ENCODE data around the gene SCNN1A.

Gene SCNN1A

GRCh38 chr12:6375269-6376078 lies at the start of gene SCNN1A:
Gene SCNN1A, minus strand, starts transcription at chr12:6375563. Its CDS starts 780 bp downstream, at chr12:6374783.
- in situ Hi-C loops (cut with HindIII; ENCODE audit: low sequenced_read_pairs) = no loop called here

GRCh38 chr12:6424866-6425265 lies 49.5 kb upstream of the SCNN1A start:
- in situ Hi-C loops (cut with HindIII; ENCODE audit: low sequenced_read_pairs) = no loop called here

GRCh38 chr12:6424008-6424347 lies 48.6 kb upstream of the SCNN1A start:
- in situ Hi-C loops (cut with HindIII; ENCODE audit: low sequenced_read_pairs) = no loop called here

GRCh38 chr12:6423267-6424007 lies 48.1 kb upstream of the SCNN1A start:
- in situ Hi-C loops (cut with HindIII; ENCODE audit: low sequenced_read_pairs) = no loop called here

- in situ Hi-C loops (cut with HindIII; ENCODE audit: low sequenced_read_pairs) = no loop called here
Observed at GRCh38 chr12:6420364-6420763, 45.0 kb upstream of the SCNN1A start.

- in situ Hi-C loops (cut with HindIII; ENCODE audit: low sequenced_read_pairs) = no loop called here
Observed at GRCh38 chr12:6418796-6419195, 43.4 kb upstream of the SCNN1A start.

GRCh38 chr12:6416596-6416995 lies 41.2 kb upstream of the SCNN1A start:
- in situ Hi-C loops (cut with HindIII; ENCODE audit: low sequenced_read_pairs) = no loop called here

- in situ Hi-C loops (cut with HindIII; ENCODE audit: low sequenced_read_pairs) = no loop called here
Observed at GRCh38 chr12:6407236-6407954, 32.0 kb upstream of the SCNN1A start.

GRCh38 chr12:6405963-6406362 lies 30.6 kb upstream of the SCNN1A start:
- in situ Hi-C loops (cut with HindIII; ENCODE audit: low sequenced_read_pairs) = no loop called here

- in situ Hi-C loops (cut with HindIII; ENCODE audit: low sequenced_read_pairs) = no loop called here
Observed at GRCh38 chr12:6404390-6404789, 29.0 kb upstream of the SCNN1A start.

- in situ Hi-C loops (cut with HindIII; ENCODE audit: low sequenced_read_pairs) = no loop called here
Observed at GRCh38 chr12:6399884-6400644, 24.7 kb upstream of the SCNN1A start.

GRCh38 chr12:6396031-6396430 lies 20.7 kb upstream of the SCNN1A start:
- in situ Hi-C loops (cut with HindIII; ENCODE audit: low sequenced_read_pairs) = no loop called here

- in situ Hi-C loops (cut with HindIII; ENCODE audit: low sequenced_read_pairs) = no loop called here
Observed at GRCh38 chr12:6394398-6394797, 19.0 kb upstream of the SCNN1A start.

GRCh38 chr12:6393109-6393508 lies 17.7 kb upstream of the SCNN1A start:
- in situ Hi-C loops (cut with HindIII; ENCODE audit: low sequenced_read_pairs) = no loop called here

- in situ Hi-C loops (cut with HindIII; ENCODE audit: low sequenced_read_pairs) = no loop called here
Observed at GRCh38 chr12:6392504-6392903, 17.1 kb upstream of the SCNN1A start.

- in situ Hi-C loops (cut with HindIII; ENCODE audit: low sequenced_read_pairs) = no loop called here
Observed at GRCh38 chr12:6391013-6391412, 15.7 kb upstream of the SCNN1A start.

GRCh38 chr12:6390084-6390799 lies 14.9 kb upstream of the SCNN1A start:
- in situ Hi-C loops (cut with HindIII; ENCODE audit: low sequenced_read_pairs) = no loop called here

- in situ Hi-C loops (cut with HindIII; ENCODE audit: low sequenced_read_pairs) = no loop called here
Observed at GRCh38 chr12:6387541-6387940, 12.2 kb upstream of the SCNN1A start.

- in situ Hi-C loops (cut with HindIII; ENCODE audit: low sequenced_read_pairs) = no loop called here
Observed at GRCh38 chr12:6386491-6386890, 11.1 kb upstream of the SCNN1A start.

- in situ Hi-C loops (cut with HindIII; ENCODE audit: low sequenced_read_pairs) = no loop called here
Observed at GRCh38 chr12:6386038-6386437, 10.7 kb upstream of the SCNN1A start.

All from DLD1 (cell line).